ENCODE results near the gene CNIH2. TPM values are rescaled to one million over a fixed set of nuclear protein-coding genes. Genes with fewer than 3 reads are reported as not detected.

CNIH2 gene
- total and polyA plus RNA-seq, 9 of the 15 experiments (the other 6 are each of a cell fraction or from before 2014, with no cell fraction given): 0.26 to 0.89 (median 0.40) TPM; not detected in 4

DNA sequence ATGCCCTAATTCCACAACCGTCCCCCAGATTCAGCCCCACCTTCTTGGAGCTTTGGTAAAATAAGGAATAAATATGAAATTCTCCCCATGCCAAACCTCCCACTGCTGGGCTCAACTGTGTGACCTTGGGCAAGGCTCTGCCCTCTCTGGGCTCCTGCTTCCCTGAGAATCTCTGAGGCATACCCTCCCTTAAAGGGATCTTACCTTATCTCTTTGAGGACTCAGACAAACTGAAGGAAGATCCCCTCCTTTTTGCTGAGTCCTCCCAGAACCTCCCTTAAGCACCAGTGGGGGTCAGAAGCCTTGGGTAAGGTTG is 36.2 kb downstream of the CNIH2 start:
- H3K4me2 ChIP-seq (ENCODE audit: insufficient read depth, low read length): no peak overlapping the region
- H3K79me2 ChIP-seq (ENCODE audit: control insufficient read depth, insufficient read depth, low read length): no peaks in the 10 kb centered on the region
- WGBS (ENCODE audit: insufficient coverage, low coverage, missing lambda C conversion rate): 70% methylated on average over 1 of the region's 1 CpG
- FAIRE-seq (no peak), ATAC-seq (no peak), DNase-seq (ENCODE audit: extremely low read depth in 1 of 4, low spot score in 3 of 4) (no peak)
- TF ChIP-seq BRCA1 (IDR thresholded peaks at IDR 0.05) (no peak), BRCA1 (CRISPR knock-in tag; IDR thresholded peaks at IDR 0.05) (no peak), ZFP36 (IDR thresholded peaks at IDR 0.05; ENCODE audit: low read depth, low read length, partially characterized antibody) (peak; percentile 58), ZNF77 (CRISPR knock-in tag; IDR thresholded peaks at IDR 0.05) (no peak)
- H3K27ac ChIP-seq (ENCODE audit: extremely low read depth, low read depth, low read length): no peak overlapping the region
- intact Hi-C loops (cut with micrococcal nuclease): no loop called here
- no peaks in the 10 kb centered on the region for H3K9me1 ChIP-seq (ENCODE audit: control insufficient read depth, insufficient read depth, low read length)
- H4K20me1 ChIP-seq (replicated peaks; ENCODE audit: control insufficient read depth, insufficient read depth, low read length): no peaks in the 10 kb centered on the region
- no peak overlapping the region for H3K4me3 ChIP-seq
- POLR2A ChIA-PET: interaction anchor here (0.6 to 1.9 kb wide), 2 partner anchors 8 to 929 kb away, joined by 4 to 9 read pairs; no protein-coding TSS in a partner anchor
- in situ Hi-C loops (cut with MboI): no loop called here
- peaks cover 22 to 73% of the 10 kb centered on the region in 2 experiments for H3K4me1 ChIP-seq (replicated peaks in 1 of 2; ENCODE audit: control insufficient read depth in 2 of 2, insufficient read depth in 2 of 2, low read length in 2 of 2)
- H3K36me3 ChIP-seq (ENCODE audit: control insufficient read depth, insufficient read depth, low read length): no peaks in the 10 kb centered on the region
- no peaks in the 10 kb centered on the region for H3K27me3 ChIP-seq (ENCODE audit: control insufficient read depth in 2 of 2, insufficient read depth in 2 of 2, low read length in 2 of 2)
- BruUV-seq (replicated peaks): no TSS peak
- no peak overlapping the region for H2AFZ ChIP-seq (ENCODE audit: low read depth, low read length)
- CTCF ChIA-PET (ENCODE audit: low intra/inter-chr PET ratio): no interaction called here
- H3K9me3 ChIP-seq (replicated peaks; ENCODE audit: control insufficient read depth, insufficient read depth, low read depth, low read length): no peaks in the 10 kb centered on the region
- no peak overlapping the region for H3K9ac ChIP-seq (ENCODE audit: insufficient read depth in 1 of 2, low read depth in 2 of 2, low read length in 2 of 2)

DNA sequence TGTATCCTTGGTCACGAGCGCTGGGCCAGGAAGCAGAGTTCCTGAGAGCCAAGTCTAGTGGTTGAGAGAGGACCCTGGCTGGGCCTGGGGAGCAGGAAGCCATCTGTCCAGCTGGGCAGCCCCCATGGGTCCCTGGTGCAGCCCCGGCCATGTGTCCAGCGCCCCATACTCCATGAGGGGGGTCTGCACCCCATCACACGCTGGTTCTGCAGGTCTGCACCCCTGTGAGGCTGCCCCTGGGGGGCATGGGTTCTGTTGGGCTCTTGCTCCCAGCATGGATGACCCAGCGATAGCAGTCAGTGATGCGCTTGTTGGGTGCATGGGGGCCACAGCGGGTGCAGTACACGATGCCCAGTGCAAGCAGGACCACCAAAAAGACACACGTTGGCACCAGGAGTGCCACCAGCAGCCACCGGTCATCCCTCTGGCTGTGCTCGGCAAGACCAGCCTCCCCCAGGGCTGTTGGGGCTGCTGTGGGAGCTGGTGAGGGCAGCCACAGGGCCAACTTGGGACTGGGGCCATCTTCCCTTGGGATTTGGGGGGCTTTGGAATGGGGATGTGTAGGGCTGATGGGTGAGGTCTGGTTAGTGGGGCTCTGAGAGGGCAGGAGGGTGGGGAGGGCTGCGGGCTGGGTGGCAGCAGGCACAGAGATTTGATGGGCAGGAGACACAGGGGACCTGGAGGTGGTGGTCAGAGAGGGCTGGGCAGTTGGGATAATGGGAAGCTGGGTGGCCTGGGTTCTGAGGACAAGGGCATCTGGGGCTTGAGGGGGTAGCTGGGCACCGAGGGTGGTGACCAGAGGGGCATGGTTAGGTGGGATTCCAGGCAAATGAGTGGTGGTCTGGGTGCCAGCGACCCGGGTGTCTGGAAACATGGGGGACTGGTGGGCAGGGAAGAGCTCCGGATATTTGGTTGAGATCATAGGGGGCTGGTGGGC is 36.9 kb downstream of the CNIH2 start:
- DNase-seq (ENCODE audit: extremely low read depth in 1 of 4, low spot score in 3 of 4): no peak
- Histone ChIP-seq H3K9ac (ENCODE audit: insufficient read depth in 1 of 2, low read depth in 2 of 2, low read length in 2 of 2) (peak overlapping the region in 1 of 2 experiments; percentile 66; a peak in 1 of 4 replicates), H3K27ac (ENCODE audit: extremely low read depth, low read depth, low read length) (no peak overlapping the region), H3K36me3 (ENCODE audit: control insufficient read depth, insufficient read depth, low read length) (no peaks in the 10 kb centered on the region), H3K4me2 (ENCODE audit: insufficient read depth, low read length) (no peak overlapping the region), H3K4me3 (no peak overlapping the region), H3K27me3 (ENCODE audit: control insufficient read depth in 2 of 2, insufficient read depth in 2 of 2, low read length in 2 of 2) (no peaks in the 10 kb centered on the region), H3K9me3 (replicated peaks; ENCODE audit: control insufficient read depth, insufficient read depth, low read depth, low read length) (no peaks in the 10 kb centered on the region), H4K20me1 (replicated peaks; ENCODE audit: control insufficient read depth, insufficient read depth, low read length) (no peaks in the 10 kb centered on the region), H3K79me2 (ENCODE audit: control insufficient read depth, insufficient read depth, low read length) (no peaks in the 10 kb centered on the region), H3K9me1 (ENCODE audit: control insufficient read depth, insufficient read depth, low read length) (no peaks in the 10 kb centered on the region), H3K4me1 (replicated peaks in 1 of 2; ENCODE audit: control insufficient read depth in 2 of 2, insufficient read depth in 2 of 2, low read length in 2 of 2) (peaks cover 16 to 72% of the 10 kb centered on the region in 2 experiments), H2AFZ (ENCODE audit: low read depth, low read length) (no peak overlapping the region)
- in situ Hi-C loops (cut with MboI) (no loop called here), intact Hi-C loops (cut with micrococcal nuclease) (no loop called here)
- no TSS peak for BruUV-seq (replicated peaks)
- ChIA-PET CTCF (ENCODE audit: low intra/inter-chr PET ratio) (no interaction called here), POLR2A (interaction anchor here (0.5 to 0.9 kb wide), 5 partner anchors 12 to 930 kb away, joined by 3 to 6 read pairs (median 3); partner anchors contain the start of gene YIF1A)
- ATAC-seq: no peak
- FAIRE-seq: no peak
- 37% methylated on average over 9 of the region's 17 CpGs for WGBS (ENCODE audit: insufficient coverage, low coverage, missing lambda C conversion rate)
- no peak for TF ChIP-seq HMGN3 (IDR thresholded peaks at IDR 0.05; ENCODE audit: borderline replicate concordance, extremely low read depth, insufficient read length, low read depth, low read length)
- TF ChIP-seq SRSF9 (IDR thresholded peaks at IDR 0.05; ENCODE audit: borderline replicate concordance, low read depth, low read length): no peak
- no peak for TF ChIP-seq RFX7 (CRISPR knock-in tag; IDR thresholded peaks at IDR 0.05)
- TF ChIP-seq NFE2 (IDR thresholded peaks at IDR 0.05; ENCODE audit: low read depth): no peak
- no peak for TF ChIP-seq SMAD1 (IDR thresholded peaks at IDR 0.05; ENCODE audit: low read depth, low read length, partially characterized antibody)
- TF ChIP-seq, protein P1, sequence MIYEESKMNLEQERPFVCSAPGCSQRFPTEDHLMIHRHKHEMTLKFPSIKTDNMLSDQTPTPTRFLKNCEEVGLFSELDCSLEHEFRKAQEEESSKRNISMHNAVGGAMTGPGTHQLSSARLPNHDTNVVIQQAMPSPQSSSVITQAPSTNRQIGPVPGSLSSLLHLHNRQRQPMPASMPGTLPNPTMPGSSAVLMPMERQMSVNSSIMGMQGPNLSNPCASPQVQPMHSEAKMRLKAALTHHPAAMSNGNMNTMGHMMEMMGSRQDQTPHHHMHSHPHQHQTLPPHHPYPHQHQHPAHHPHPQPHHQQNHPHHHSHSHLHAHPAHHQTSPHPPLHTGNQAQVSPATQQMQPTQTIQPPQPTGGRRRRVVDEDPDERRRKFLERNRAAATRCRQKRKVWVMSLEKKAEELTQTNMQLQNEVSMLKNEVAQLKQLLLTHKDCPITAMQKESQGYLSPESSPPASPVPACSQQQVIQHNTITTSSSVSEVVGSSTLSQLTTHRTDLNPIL (CRISPR knock-in tag; IDR thresholded peaks at IDR 0.05): no peak
- no peak for TF ChIP-seq HDAC3 (IDR thresholded peaks at IDR 0.05; ENCODE audit: borderline replicate concordance, partially characterized antibody)
- TF ChIP-seq, protein P2, sequence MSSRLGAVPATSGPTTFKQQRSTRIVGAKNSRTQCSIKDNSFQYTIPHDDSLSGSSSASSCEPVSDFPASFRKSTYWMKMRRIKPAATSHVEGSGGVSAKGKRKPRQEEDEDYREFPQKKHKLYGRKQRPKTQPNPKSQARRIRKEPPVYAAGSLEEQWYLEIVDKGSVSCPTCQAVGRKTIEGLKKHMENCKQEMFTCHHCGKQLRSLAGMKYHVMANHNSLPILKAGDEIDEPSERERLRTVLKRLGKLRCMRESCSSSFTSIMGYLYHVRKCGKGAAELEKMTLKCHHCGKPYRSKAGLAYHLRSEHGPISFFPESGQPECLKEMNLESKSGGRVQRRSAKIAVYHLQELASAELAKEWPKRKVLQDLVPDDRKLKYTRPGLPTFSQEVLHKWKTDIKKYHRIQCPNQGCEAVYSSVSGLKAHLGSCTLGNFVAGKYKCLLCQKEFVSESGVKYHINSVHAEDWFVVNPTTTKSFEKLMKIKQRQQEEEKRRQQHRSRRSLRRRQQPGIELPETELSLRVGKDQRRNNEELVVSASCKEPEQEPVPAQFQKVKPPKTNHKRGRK (tag; IDR thresholded peaks at IDR 0.05): no peak

Measured in K562 (cell line).